CD14-positive monocyte (primary cell): ENCODE measurements around the gene NOX3. TPM values are rescaled to one million over a fixed set of nuclear protein-coding genes. Genes with fewer than 3 reads are reported as not detected.

Experiments
- DNase-seq, 3 donors: peaks; one replicate each; pipeline ENCODE4 v3.0.0-alpha.2; 2011 to 2022
- H2AFZ ChIP-seq: 2 replicates; pipeline ENCODE4 v1.6.0; 2012; ENCODE audit warnings: mild to moderate bottlenecking, low read depth, low read length, inconsistent platforms; ENCODE audit not compliant: insufficient read depth, poor library complexity, severe bottlenecking
- H3K27ac ChIP-seq, 2 donors: 1 replicate in 1 of 2; 2 replicates in 1 of 2; pipeline ENCODE4 v1.5.1; 2012 to 2013; ENCODE audit warnings: low read length in 2 of 2, control low read depth in 1 of 2, inconsistent platforms in 1 of 2, low read depth in 1 of 2, mild to moderate bottlenecking in 1 of 2
- H3K27me3 ChIP-seq, 2 donors: one replicate each; pipeline versions ENCODE4 v1.6.0 to v1.6.1; 2011 to 2013; ENCODE audit warnings: low read length in 2 of 2; ENCODE audit not compliant: control insufficient read depth in 2 of 2, insufficient read depth in 2 of 2
- H3K36me3 ChIP-seq, 2 donors: replicated peaks in 1 of 2; 1 replicate in 1 of 2; 2 replicates in 1 of 2; pipeline versions ENCODE4 v1.5.1 to v1.6.1; 2012 to 2013; ENCODE audit warnings: low read length in 2 of 2, control low read depth in 1 of 2, inconsistent platforms in 1 of 2, mild to moderate bottlenecking in 1 of 2; ENCODE audit not compliant: insufficient read depth in 2 of 2, control insufficient read depth in 1 of 2
- H3K4me1 ChIP-seq, 2 donors: 1 replicate in 1 of 2; 2 replicates in 1 of 2; pipeline versions ENCODE4 v1.5.1 to v1.6.1; 2012 to 2013; ENCODE audit warnings: low read length in 2 of 2, control low read depth in 1 of 2, inconsistent platforms in 1 of 2, mild to moderate bottlenecking in 1 of 2, moderate library complexity in 1 of 2; ENCODE audit not compliant: insufficient read depth in 2 of 2, control insufficient read depth in 1 of 2
- H3K4me2 ChIP-seq: replicated peaks from 2 replicates; pipeline ENCODE3; 2012; ENCODE audit warnings: low read length, moderate library complexity, mild to moderate bottlenecking; ENCODE audit not compliant: poor library complexity, severe bottlenecking; ENCODE audit errors: extremely low read depth
- H3K4me3 ChIP-seq, 3 experiments: fragments of 200-600 bp in 1 of 3; sonication (generic) in 1 of 3; replicated peaks in 1 of 3; 1 replicate in 2 of 3; 2 replicates in 1 of 3; pipeline ENCODE4 v1.5.1; 2011 to 2013; ENCODE audit warnings: low read length in 3 of 3, mild to moderate bottlenecking in 3 of 3, control low read depth in 2 of 3, low read depth in 2 of 3, inconsistent platforms in 1 of 3, moderate library complexity in 1 of 3
- H3K79me2 ChIP-seq: 2 replicates; pipeline ENCODE4 v1.6.0; 2012; ENCODE audit warnings: mild to moderate bottlenecking, control low read depth, inconsistent platforms, low read length, moderate library complexity; ENCODE audit not compliant: insufficient read depth
- H3K9ac ChIP-seq: 2 replicates; pipeline ENCODE4 v1.6.0; 2017; ENCODE audit warnings: low read length, mild to moderate bottlenecking; ENCODE audit not compliant: insufficient read depth, poor library complexity, severe bottlenecking
- H3K9me3 ChIP-seq, 2 donors: replicated peaks in 1 of 2; 1 replicate in 1 of 2; 2 replicates in 1 of 2; pipeline versions ENCODE4 v1.5.1 to v1.6.1; 2012 to 2013; ENCODE audit warnings: low read length in 2 of 2, control low read depth in 1 of 2; ENCODE audit not compliant: control insufficient read depth in 1 of 2, insufficient read depth in 1 of 2
- H4K20me1 ChIP-seq: 2 replicates; pipeline ENCODE4 v1.6.0; 2012; ENCODE audit warnings: mild to moderate bottlenecking, low read length, control low read depth, moderate library complexity; ENCODE audit not compliant: insufficient read depth
- H3K27ac Mint-ChIP-seq, 7 donors: one replicate each; pipeline ENCODE4 v1.8.0; 2020; ENCODE audit warnings: mild to moderate bottlenecking in 7 of 7, mixed read lengths in 7 of 7, moderate library complexity in 6 of 7, inconsistent platforms in 2 of 7
- H3K27me3 Mint-ChIP-seq, 3 donors: one replicate each; pipeline ENCODE4 v1.8.0; 2021 to 2022; ENCODE audit warnings: low read depth in 3 of 3, mild to moderate bottlenecking in 3 of 3, mixed read lengths in 3 of 3, moderate library complexity in 3 of 3, inconsistent platforms in 1 of 3
- H3K36me3 Mint-ChIP-seq, 2 donors: one replicate each; pipeline ENCODE4 v1.8.0; 2020; ENCODE audit warnings: mixed read lengths in 2 of 2, inconsistent platforms in 1 of 2, mild to moderate bottlenecking in 1 of 2
- H3K4me1 Mint-ChIP-seq: one replicate; pipeline ENCODE4 v1.8.0; 2020; ENCODE audit warnings: mild to moderate bottlenecking, mixed read lengths
- H3K4me3 Mint-ChIP-seq, 2 donors: one replicate each; pipeline ENCODE4 v1.8.0; 2020; ENCODE audit warnings: mild to moderate bottlenecking in 2 of 2, mixed read lengths in 2 of 2, moderate library complexity in 1 of 2
- H3K9me3 Mint-ChIP-seq, 7 donors: one replicate each; pipeline ENCODE4 v1.8.0; 2020 to 2022; ENCODE audit warnings: mixed read lengths in 7 of 7, mild to moderate bottlenecking in 6 of 7, moderate library complexity in 6 of 7, inconsistent platforms in 2 of 7
- WGBS: methylation state at CpG from one replicate; pipeline ENCODE4 v1.1.5; 2013; ENCODE audit warnings: missing lambda C conversion rate; ENCODE audit not compliant: insufficient coverage; 5-methylcytosine and 5-hydroxymethylcytosine counted together
- intact Hi-C, 2 donors: fragments of 100-400 bp; cut with micrococcal nuclease; formaldehyde crosslinking; loops; one replicate each; pipeline versions ENCODE4 v1.15.0 to v1.15.1; 2023
- polyA plus RNA-seq, 3 donors: library from polyadenylated mRNA; depleted of rRNA in 1 of 3; unstranded in 2 of 3; stranded (reverse) in 1 of 3; fragments of 300-500 nt in 2 of 3; fragments of >200 nt in 1 of 3; fragmentation: Illumina TruSeq in 2 of 3; gene quantifications; 1 replicate in 2 of 3; 2 replicates in 1 of 3; pipeline ENCODE4 v1.2.3, GENCODE V29; 2012 to 2021
- TF ChIP-seq, protein P1 (sequence below): fragments of 200-600 bp; IDR thresholded peaks from one replicate; pipeline ENCODE4 v1.8.0; 2022; ENCODE audit warnings: antibody characterized with exemption, mild to moderate bottlenecking

The NOX3 gene
- polyA plus RNA-seq, 3 donors = not detected

DNA sequence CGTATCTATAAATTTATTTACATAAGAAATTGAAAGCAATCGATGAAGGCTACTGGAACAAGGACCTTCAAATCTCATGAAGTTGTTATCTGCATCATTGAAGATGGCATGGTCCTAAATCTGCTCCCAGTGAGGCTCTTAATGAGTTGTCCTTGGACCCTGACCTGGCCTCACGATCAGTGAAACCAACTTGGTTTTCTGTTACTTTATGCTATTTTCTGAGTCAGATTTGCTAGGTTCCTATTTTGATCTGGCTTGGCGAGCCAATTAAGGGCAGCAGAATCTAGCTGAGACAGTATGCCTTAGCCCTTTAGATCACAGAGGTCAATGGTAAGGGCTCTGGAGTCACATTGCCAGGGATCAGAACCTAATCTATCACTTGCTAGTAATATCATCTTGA is 30.1 kb upstream of the NOX3 start:
- Histone ChIP-seq H3K36me3 (no peaks in the 10 kb centered on the region), H3K27me3 (no peaks in the 10 kb centered on the region), H3K4me3 (no peak overlapping the region), H3K27ac (no peak overlapping the region), H3K79me2 (no peaks in the 10 kb centered on the region), H3K9ac (no peak overlapping the region), H2AFZ (no peak overlapping the region), H3K4me2 (no peak overlapping the region), H3K4me1 (no peaks in the 10 kb centered on the region), H4K20me1 (no peaks in the 10 kb centered on the region), H3K9me3 (no peaks in the 10 kb centered on the region)
- Mint-ChIP-seq H3K4me3 (no peak overlapping the region), H3K4me1 (no peaks in the 10 kb centered on the region), H3K9me3 (peaks cover 0 to 11% (median 1%) of the 10 kb centered on the region in 7 donors), H3K36me3 (no peaks in the 10 kb centered on the region), H3K27ac (no peak overlapping the region), H3K27me3 (no peaks in the 10 kb centered on the region)
- DNase-seq = no peak
- TF ChIP-seq, protein P1, sequence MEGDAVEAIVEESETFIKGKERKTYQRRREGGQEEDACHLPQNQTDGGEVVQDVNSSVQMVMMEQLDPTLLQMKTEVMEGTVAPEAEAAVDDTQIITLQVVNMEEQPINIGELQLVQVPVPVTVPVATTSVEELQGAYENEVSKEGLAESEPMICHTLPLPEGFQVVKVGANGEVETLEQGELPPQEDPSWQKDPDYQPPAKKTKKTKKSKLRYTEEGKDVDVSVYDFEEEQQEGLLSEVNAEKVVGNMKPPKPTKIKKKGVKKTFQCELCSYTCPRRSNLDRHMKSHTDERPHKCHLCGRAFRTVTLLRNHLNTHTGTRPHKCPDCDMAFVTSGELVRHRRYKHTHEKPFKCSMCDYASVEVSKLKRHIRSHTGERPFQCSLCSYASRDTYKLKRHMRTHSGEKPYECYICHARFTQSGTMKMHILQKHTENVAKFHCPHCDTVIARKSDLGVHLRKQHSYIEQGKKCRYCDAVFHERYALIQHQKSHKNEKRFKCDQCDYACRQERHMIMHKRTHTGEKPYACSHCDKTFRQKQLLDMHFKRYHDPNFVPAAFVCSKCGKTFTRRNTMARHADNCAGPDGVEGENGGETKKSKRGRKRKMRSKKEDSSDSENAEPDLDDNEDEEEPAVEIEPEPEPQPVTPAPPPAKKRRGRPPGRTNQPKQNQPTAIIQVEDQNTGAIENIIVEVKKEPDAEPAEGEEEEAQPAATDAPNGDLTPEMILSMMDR = no peak
- intact Hi-C loops = no loop called here
- 100% methylated on average over 2 of the region's 4 CpGs for WGBS

DNA sequence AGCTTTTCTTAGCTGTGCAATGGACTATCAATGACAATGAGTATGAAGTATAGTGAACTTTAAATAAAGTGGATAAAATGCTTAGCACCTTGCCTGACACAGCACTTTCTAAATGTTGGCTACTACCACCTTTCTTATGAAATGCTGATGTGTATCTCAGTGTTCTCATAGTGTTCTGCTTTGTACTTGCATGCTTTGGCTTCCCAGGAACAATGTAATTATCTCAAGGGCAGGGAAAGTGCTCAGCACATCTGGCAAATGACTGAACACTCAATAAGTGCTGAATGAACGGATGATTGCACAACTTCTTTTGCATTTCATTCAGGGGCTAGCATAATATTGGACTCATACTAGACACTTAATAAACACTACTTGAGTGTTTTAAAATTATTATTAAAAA is 28.2 kb upstream of the NOX3 start:
- TF ChIP-seq, protein P1 = no peak
- no peaks in the 10 kb centered on the region for H3K36me3 Mint-ChIP-seq
- no peaks in the 10 kb centered on the region for H3K79me2 ChIP-seq
- no peak overlapping the region for H3K4me2 ChIP-seq
- peaks cover 0 to 11% (median 1%) of the 10 kb centered on the region in 7 donors for H3K9me3 Mint-ChIP-seq
- H3K27ac ChIP-seq = no peak overlapping the region
- no CpG with 5 or more reads among the region's 1 CpG for WGBS
- H3K27me3 ChIP-seq = no peaks in the 10 kb centered on the region
- H3K27ac Mint-ChIP-seq = no peak overlapping the region
- no peaks in the 10 kb centered on the region for H3K27me3 Mint-ChIP-seq
- H3K4me1 ChIP-seq = no peaks in the 10 kb centered on the region
- H3K4me3 ChIP-seq = no peak overlapping the region
- H2AFZ ChIP-seq = no peak overlapping the region
- intact Hi-C loops = no loop called here
- H4K20me1 ChIP-seq = no peaks in the 10 kb centered on the region
- H3K4me1 Mint-ChIP-seq = no peaks in the 10 kb centered on the region
- no peaks in the 10 kb centered on the region for H3K36me3 ChIP-seq
- no peak overlapping the region for H3K9ac ChIP-seq
- DNase-seq = no peak
- no peak overlapping the region for H3K4me3 Mint-ChIP-seq
- no peaks in the 10 kb centered on the region for H3K9me3 ChIP-seq
